ENCODE measurements around the gene STX4. TPM values are rescaled to one million over a fixed set of nuclear protein-coding genes. Genes with fewer than 3 reads are reported as not detected.
"Not testable (repeated sequence)": the region's sequence is repeated elsewhere in the genome, so short reads cannot be mapped to it uniquely, and the experiment has no call there.

Gene STX4
- total and polyA plus RNA-seq, 3 experiments from 2014 or later, result 34.5 to 55.0 (median 53.0) TPM

DNA sequence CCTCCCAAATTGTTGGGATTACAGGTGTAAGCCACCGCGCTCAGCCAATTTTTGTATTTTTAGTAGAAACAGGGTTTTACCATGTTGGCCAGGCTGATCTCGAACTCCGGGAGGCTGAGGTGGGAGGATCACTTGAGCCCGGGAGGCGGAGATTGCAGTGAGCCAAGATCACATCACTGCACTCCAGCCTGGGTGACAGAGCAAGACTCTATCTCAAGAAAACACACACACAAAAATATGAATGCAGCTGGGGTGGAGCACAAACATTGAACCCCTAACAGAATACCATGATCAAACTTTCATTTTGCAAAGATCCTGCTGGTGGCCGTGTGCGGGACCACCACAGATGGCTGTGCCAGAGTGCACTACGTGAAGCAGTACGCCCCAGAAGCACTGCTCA is 15.6 kb upstream of the STX4 start:
- H3K27ac Mint-ChIP-seq; H3K36me3 Mint-ChIP-seq; POLR2A ChIA-PET; DNase-seq; H3K9me3 Mint-ChIP-seq; CTCF ChIA-PET; H3K27ac ChIP-seq (ENCODE audit: low read depth, low read length); H3K36me3 ChIP-seq (ENCODE audit: insufficient read depth, low read length); H3K4me3 Mint-ChIP-seq; H3K27me3 ChIP-seq (ENCODE audit: insufficient read depth, low read length, poor library complexity, severe bottlenecking); H3K4me1 Mint-ChIP-seq; H3K9me3 ChIP-seq (ENCODE audit: low read length); H3K4me3 ChIP-seq (ENCODE audit: low read length); H3K4me1 ChIP-seq (ENCODE audit: insufficient read depth, low read length): not testable (repeated sequence)
- H3K27me3 Mint-ChIP-seq, result peaks cover 9 to 24% of the 10 kb centered on the region in 2 donors

DNA sequence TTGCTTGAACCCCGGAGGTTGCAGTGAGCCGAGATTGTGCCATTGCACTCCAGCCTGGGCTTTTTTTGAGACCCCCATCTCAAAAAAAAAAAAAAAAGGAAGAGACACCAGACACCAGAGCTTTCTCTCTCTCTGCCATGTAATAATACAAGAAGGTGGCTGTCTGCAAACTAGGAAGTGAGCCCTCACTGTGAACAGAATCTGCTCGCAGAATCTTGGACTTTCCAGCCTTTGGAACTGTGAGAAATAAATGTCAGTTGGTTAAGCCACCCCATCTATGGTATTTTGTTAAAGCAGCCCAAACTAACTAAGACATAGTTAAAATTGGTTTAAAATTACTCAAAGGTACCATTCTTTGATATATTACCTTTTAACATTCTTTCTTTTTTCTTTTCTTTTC is 12.8 kb upstream of the STX4 start:
- H3K4me3 ChIP-seq (ENCODE audit: low read length), result no peak overlapping the region
- Mint-ChIP-seq H3K36me3 (no peaks in the 10 kb centered on the region), H3K9me3 (no peaks in the 10 kb centered on the region), H3K4me1 (no peaks in the 10 kb centered on the region), H3K4me3 (no peak overlapping the region), H3K27ac (no peak overlapping the region), H3K27me3 (peaks cover under 1 to 8% of the 10 kb centered on the region in 2 donors)
- no peak overlapping the region for H3K27ac ChIP-seq (ENCODE audit: low read depth, low read length)
- no peaks in the 10 kb centered on the region for H3K4me1 ChIP-seq (ENCODE audit: insufficient read depth, low read length)
- ChIA-PET CTCF (no interaction called here), POLR2A (no interaction called here)
- DNase-seq, result no peak
- H3K36me3 ChIP-seq (ENCODE audit: insufficient read depth, low read length), result no peaks in the 10 kb centered on the region
- no peaks in the 10 kb centered on the region for H3K9me3 ChIP-seq (ENCODE audit: low read length)
- H3K27me3 ChIP-seq (ENCODE audit: insufficient read depth, low read length, poor library complexity, severe bottlenecking), result no peaks in the 10 kb centered on the region

DNA sequence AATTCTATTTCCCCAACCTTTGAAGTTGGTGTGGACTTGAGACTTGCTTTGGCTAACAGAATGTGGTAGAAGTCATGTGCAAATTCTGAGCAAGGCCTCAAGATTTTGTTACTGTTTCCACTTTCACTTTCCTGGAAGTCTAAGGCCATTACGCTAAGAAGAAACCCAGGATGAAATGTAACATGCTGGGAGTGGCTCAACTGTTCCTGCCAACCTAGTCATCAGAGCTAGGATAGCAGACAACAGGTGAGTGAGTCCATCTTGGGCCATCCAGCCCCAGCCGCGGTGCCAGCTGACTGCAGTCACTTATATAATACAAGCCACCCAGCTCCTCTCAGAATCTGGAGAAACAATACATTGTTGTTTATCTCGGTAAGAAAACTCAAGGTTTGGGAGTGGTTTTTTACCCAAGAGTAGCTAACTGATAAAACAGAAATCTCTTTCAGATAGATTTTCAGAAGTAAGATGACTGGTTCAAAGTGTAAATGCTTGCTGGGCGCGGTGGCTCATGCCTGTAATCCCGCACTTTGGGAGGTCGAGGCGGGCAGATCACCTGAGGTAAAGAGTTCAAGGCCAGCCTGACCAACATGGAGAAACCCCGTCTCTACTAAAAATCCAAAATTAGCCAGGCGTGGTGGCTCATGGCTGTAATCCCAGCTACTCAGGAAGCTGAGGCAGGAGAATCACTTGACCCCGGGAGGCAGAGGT is 10.7 kb upstream of the STX4 start:
- POLR2A ChIA-PET, result no interaction called here
- H3K4me1 ChIP-seq (ENCODE audit: insufficient read depth, low read length), result no peaks in the 10 kb centered on the region
- no peaks in the 10 kb centered on the region for H3K36me3 ChIP-seq (ENCODE audit: insufficient read depth, low read length)
- no peak overlapping the region for H3K27ac ChIP-seq (ENCODE audit: low read depth, low read length)
- no peaks in the 10 kb centered on the region for H3K4me1 Mint-ChIP-seq
- DNase-seq, result no peak
- peaks cover 0 to 3% of the 10 kb centered on the region in 2 donors for H3K27me3 Mint-ChIP-seq
- peak overlapping the region in 1 of 8 donors; percentile 46 for H3K27ac Mint-ChIP-seq
- no peaks in the 10 kb centered on the region for H3K27me3 ChIP-seq (ENCODE audit: insufficient read depth, low read length, poor library complexity, severe bottlenecking)
- H3K9me3 Mint-ChIP-seq, result no peaks in the 10 kb centered on the region
- no peak overlapping the region for H3K4me3 ChIP-seq (ENCODE audit: low read length)
- no peaks in the 10 kb centered on the region for H3K36me3 Mint-ChIP-seq
- no peak overlapping the region for H3K4me3 Mint-ChIP-seq
- CTCF ChIA-PET, result interaction anchor here (1.0 kb wide), 1 partner anchor 20 kb away, joined by 3 read pairs; no protein-coding TSS in a partner anchor
- no peaks in the 10 kb centered on the region for H3K9me3 ChIP-seq (ENCODE audit: low read length)

DNA sequence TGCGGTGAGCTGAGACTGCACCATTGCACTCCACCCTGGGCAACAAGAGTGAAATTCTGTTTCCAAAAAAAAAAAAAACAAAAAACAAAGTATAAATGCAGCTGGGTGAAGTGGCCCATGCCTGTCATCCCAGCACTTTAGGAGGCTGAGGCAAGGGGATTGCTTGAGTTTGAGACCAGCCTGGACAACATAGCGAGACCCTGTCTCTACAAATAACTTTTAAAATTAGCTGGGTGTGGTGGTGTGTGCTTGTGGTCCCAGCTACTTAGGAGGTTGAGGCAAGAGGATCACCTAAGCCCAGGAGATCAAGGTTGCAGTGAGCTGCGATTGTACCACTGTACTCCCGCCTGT is 10.1 kb upstream of the STX4 start:
- DNase-seq, result no peak
- ChIA-PET POLR2A (no interaction called here), CTCF (interaction anchor here (0.6 kb wide), 1 partner anchor 300 kb away, joined by 3 read pairs; no protein-coding TSS in a partner anchor)
- no peak overlapping the region for H3K27ac Mint-ChIP-seq
- Histone ChIP-seq H3K36me3 (ENCODE audit: insufficient read depth, low read length) (no peaks in the 10 kb centered on the region), H3K4me1 (ENCODE audit: insufficient read depth, low read length) (no peaks in the 10 kb centered on the region), H3K4me3 (ENCODE audit: low read length) (no peak overlapping the region), H3K27me3 (ENCODE audit: insufficient read depth, low read length, poor library complexity, severe bottlenecking) (no peaks in the 10 kb centered on the region), H3K9me3 (ENCODE audit: low read length) (no peaks in the 10 kb centered on the region), H3K27ac (ENCODE audit: low read depth, low read length) (no peak overlapping the region)
- no peaks in the 10 kb centered on the region for H3K36me3 Mint-ChIP-seq
- peaks cover 0 to 1% of the 10 kb centered on the region in 2 donors for H3K27me3 Mint-ChIP-seq
- H3K9me3 Mint-ChIP-seq, result no peaks in the 10 kb centered on the region
- no peaks in the 10 kb centered on the region for H3K4me1 Mint-ChIP-seq
- no peak overlapping the region for H3K4me3 Mint-ChIP-seq

DNA sequence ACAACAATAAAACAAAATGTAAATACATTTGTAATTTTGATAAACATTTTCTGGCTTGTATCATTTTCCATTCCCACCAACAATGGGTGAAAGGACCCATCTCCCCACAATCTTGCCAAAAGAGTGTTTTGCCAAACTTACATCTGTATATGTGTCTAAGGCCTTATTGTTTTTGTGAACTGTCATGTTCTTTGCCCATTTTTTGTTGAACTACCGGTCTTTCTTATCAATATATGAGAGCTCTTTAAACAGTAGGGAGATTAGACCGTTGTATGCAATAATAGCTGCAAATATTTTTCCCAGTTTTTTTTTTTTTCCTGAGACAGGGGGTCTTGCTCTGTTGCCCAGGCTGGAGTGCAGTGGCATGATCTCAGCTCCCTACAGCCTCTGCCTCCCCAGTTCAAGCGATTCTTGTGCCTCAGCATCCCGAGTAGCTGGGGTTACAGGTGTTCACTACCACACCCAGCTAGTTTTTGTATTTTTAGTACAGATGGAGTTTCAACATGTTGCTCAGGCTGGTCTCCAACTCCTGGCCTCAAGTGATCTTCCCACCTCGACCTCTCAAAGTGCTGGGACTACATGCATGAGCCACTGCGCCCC is 9.6 kb upstream of the STX4 start:
- POLR2A ChIA-PET, result no interaction called here
- Histone ChIP-seq H3K27me3 (ENCODE audit: insufficient read depth, low read length, poor library complexity, severe bottlenecking) (no peaks in the 10 kb centered on the region), H3K36me3 (ENCODE audit: insufficient read depth, low read length) (no peaks in the 10 kb centered on the region), H3K9me3 (ENCODE audit: low read length) (no peaks in the 10 kb centered on the region), H3K27ac (ENCODE audit: low read depth, low read length) (no peak overlapping the region), H3K4me1 (ENCODE audit: insufficient read depth, low read length) (no peaks in the 10 kb centered on the region), H3K4me3 (ENCODE audit: low read length) (no peak overlapping the region)
- H3K27ac Mint-ChIP-seq, result peak overlapping the region in 1 of 8 donors; percentile 24
- H3K4me1 Mint-ChIP-seq, result no peaks in the 10 kb centered on the region
- no peaks in the 10 kb centered on the region for H3K27me3 Mint-ChIP-seq
- H3K4me3 Mint-ChIP-seq, result no peak overlapping the region
- H3K9me3 Mint-ChIP-seq, result no peaks in the 10 kb centered on the region
- DNase-seq, result no peak
- no peaks in the 10 kb centered on the region for H3K36me3 Mint-ChIP-seq
- CTCF ChIA-PET, result interaction anchor here (0.6 kb wide), 1 partner anchor 299 kb away, joined by 3 read pairs; no protein-coding TSS in a partner anchor

DNA sequence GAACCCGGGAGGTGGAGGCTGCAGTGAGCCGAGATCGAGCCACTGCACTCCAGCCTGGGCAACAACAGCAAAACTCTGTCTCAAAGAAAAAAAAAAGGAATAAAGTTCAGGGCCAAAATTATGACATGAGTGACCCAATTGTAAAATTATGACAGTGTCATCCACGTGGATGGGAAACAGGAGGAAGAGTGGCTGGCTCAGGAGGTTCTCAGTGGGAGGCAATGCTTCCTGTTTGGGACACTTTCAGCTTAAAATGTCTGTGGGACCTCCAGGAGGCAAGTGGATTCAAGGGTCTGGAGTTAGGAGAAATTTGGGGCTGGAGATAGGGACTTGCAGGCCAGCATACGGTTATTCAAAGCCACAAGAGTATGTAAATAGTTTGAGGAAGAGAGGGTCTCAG is 8.0 kb upstream of the STX4 start:
- Histone ChIP-seq H3K36me3 (ENCODE audit: insufficient read depth, low read length) (no peaks in the 10 kb centered on the region), H3K4me3 (ENCODE audit: low read length) (no peak overlapping the region), H3K27me3 (ENCODE audit: insufficient read depth, low read length, poor library complexity, severe bottlenecking) (no peaks in the 10 kb centered on the region), H3K9me3 (ENCODE audit: low read length) (no peaks in the 10 kb centered on the region), H3K27ac (ENCODE audit: low read depth, low read length) (no peak overlapping the region), H3K4me1 (ENCODE audit: insufficient read depth, low read length) (no peaks in the 10 kb centered on the region)
- POLR2A ChIA-PET, result no interaction called here
- no peaks in the 10 kb centered on the region for H3K36me3 Mint-ChIP-seq
- no peaks in the 10 kb centered on the region for H3K9me3 Mint-ChIP-seq
- peak overlapping the region in 1 of 8 donors; percentile 45 for H3K27ac Mint-ChIP-seq
- CTCF ChIA-PET, result no interaction called here
- H3K27me3 Mint-ChIP-seq, result no peaks in the 10 kb centered on the region
- H3K4me3 Mint-ChIP-seq, result no peak overlapping the region
- H3K4me1 Mint-ChIP-seq, result no peaks in the 10 kb centered on the region
- DNase-seq, result no peak

DNA sequence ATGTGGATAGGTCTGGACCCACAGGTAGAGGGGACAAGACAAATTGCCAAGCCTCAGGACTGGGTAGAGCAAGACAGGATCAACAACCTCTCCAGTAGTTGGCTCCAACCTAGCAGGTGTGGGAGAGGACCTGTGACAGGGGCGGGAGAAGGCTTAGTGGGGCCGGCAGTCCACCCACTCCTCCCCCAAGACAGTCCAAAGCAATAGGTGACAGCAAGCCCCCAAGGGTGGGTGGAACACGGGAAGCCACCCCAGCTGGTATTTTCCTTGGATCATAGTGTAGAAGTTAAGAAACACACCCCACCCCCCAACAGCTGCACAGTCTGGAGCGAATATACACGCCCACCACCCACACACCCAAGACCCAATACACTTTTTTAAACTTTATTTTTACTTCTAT is 4.1 kb upstream of the STX4 start:
- Histone ChIP-seq H3K4me3 (ENCODE audit: low read length) (no peak overlapping the region), H3K36me3 (ENCODE audit: insufficient read depth, low read length) (no peaks in the 10 kb centered on the region), H3K27me3 (ENCODE audit: insufficient read depth, low read length, poor library complexity, severe bottlenecking) (no peaks in the 10 kb centered on the region), H3K27ac (ENCODE audit: low read depth, low read length) (no peak overlapping the region), H3K4me1 (ENCODE audit: insufficient read depth, low read length) (peaks cover 13% of the 10 kb centered on the region), H3K9me3 (ENCODE audit: low read length) (no peaks in the 10 kb centered on the region)
- CTCF ChIA-PET, result no interaction called here
- H3K27me3 Mint-ChIP-seq, result no peaks in the 10 kb centered on the region
- POLR2A ChIA-PET, result no interaction called here
- H3K9me3 Mint-ChIP-seq, result peaks cover 0 to 4% (median 0%) of the 10 kb centered on the region in 5 donors
- peaks cover 0 to 15% (median 1%) of the 10 kb centered on the region in 3 donors for H3K36me3 Mint-ChIP-seq
- peaks cover 10 to 22% (median 16%) of the 10 kb centered on the region in 3 donors for H3K4me1 Mint-ChIP-seq
- H3K4me3 Mint-ChIP-seq, result no peak overlapping the region
- DNase-seq, result no peak
- H3K27ac Mint-ChIP-seq, result peak overlapping the region in 1 of 8 donors; percentile 33

DNA sequence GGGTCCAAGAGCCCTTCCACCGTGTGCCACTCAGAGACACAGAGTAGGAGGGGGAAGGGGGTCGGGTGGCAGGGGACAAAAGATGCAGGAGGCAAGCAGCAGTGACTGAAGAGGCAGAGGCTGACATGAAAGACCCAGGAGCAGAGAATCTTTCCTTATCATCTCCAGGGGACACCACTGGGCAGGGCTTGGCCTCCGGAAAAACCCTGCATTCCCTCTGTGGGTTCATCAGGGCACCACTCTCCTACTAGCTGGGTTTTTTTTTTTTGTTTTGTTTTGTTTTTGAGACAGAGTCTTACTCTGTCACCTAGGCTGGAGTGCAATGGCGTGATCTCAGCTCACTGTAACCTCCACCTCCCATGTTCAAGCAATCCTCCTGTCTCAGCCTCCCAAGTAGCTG is 2.1 kb upstream of the STX4 start:
- Mint-ChIP-seq H3K27ac (peak overlapping the region in 4 of 8 donors; percentile 91 to 99 (median 98)), H3K4me3 (peak overlapping the region in 2 of 7 donors; percentile 96 to 100)
- CTCF ChIA-PET, result no interaction called here

More for the DNA sequence above, 2.1 kb upstream of the STX4 start:
- Histone ChIP-seq H3K4me3 (ENCODE audit: low read length) (no peak overlapping the region), H3K27ac (ENCODE audit: low read depth, low read length) (no peak overlapping the region), H3K27me3 (ENCODE audit: insufficient read depth, low read length, poor library complexity, severe bottlenecking) (no peaks in the 10 kb centered on the region), H3K9me3 (ENCODE audit: low read length) (no peaks in the 10 kb centered on the region), H3K36me3 (ENCODE audit: insufficient read depth, low read length) (peaks cover 4% of the 10 kb centered on the region), H3K4me1 (ENCODE audit: insufficient read depth, low read length) (peaks cover 19% of the 10 kb centered on the region)
- no peaks in the 10 kb centered on the region for H3K27me3 Mint-ChIP-seq
- H3K9me3 Mint-ChIP-seq, result peaks cover 0 to 4% (median 0%) of the 10 kb centered on the region in 5 donors
- H3K4me1 Mint-ChIP-seq, result peaks cover 16 to 35% (median 21%) of the 10 kb centered on the region in 3 donors
- peaks cover 0 to 33% (median 2%) of the 10 kb centered on the region in 3 donors for H3K36me3 Mint-ChIP-seq
- POLR2A ChIA-PET, result interaction anchor here (0.9 kb wide), 1 partner anchor 34 kb away, joined by 3 read pairs; no protein-coding TSS in a partner anchor
- DNase-seq, result no peak

Measured in CD8-positive, alpha-beta memory T cell (primary cell).